Endothelial cell (in vitro differentiated cells): ENCODE measurements around the gene USP2. TPM values are rescaled to one million over a fixed set of nuclear protein-coding genes. Genes with fewer than 3 reads are reported as not detected.
A peak's percentile ranks its signal among the peaks of the same experiment; 100 is the strongest.

Experiments used
- DNase-seq: peaks from one replicate; pipeline ENCODE4 v3.0.0; 2021; ENCODE audit warnings: low spot score
- H3K27ac Mint-ChIP-seq: one replicate; pipeline ENCODE4 v1.8.0; 2021; ENCODE audit warnings: mixed read lengths, inconsistent platforms; ENCODE audit not compliant: unreplicated experiment
- H3K27me3 Mint-ChIP-seq: one replicate; pipeline ENCODE4 v1.8.0; 2021; ENCODE audit warnings: mild to moderate bottlenecking, moderate library complexity, mixed read lengths, inconsistent platforms; ENCODE audit not compliant: unreplicated experiment
- H3K36me3 Mint-ChIP-seq: one replicate; pipeline ENCODE4 v1.8.0; 2021; ENCODE audit warnings: mild to moderate bottlenecking, low read depth, mixed read lengths, inconsistent platforms; ENCODE audit not compliant: unreplicated experiment
- H3K4me1 Mint-ChIP-seq: one replicate; pipeline ENCODE4 v1.8.0; 2021; ENCODE audit warnings: mild to moderate bottlenecking, mixed read lengths, inconsistent platforms; ENCODE audit not compliant: unreplicated experiment
- H3K4me3 Mint-ChIP-seq: one replicate; pipeline ENCODE4 v1.8.0; 2021; ENCODE audit warnings: mild to moderate bottlenecking, mixed read lengths, inconsistent platforms; ENCODE audit not compliant: unreplicated experiment
- H3K9me3 Mint-ChIP-seq: one replicate; pipeline ENCODE4 v1.8.0; 2021; ENCODE audit warnings: mixed read lengths, inconsistent platforms; ENCODE audit not compliant: unreplicated experiment
- total RNA-seq: library from RNA; stranded (reverse); fragmentation: NEBNext Ultra II Directional; extraction: Animal tissue kit (Norgen Biotek cat#: 25700); gene quantifications from one replicate; pipeline ENCODE4 v1.2.1, GENCODE V29; 2021; ENCODE audit not compliant: unreplicated experiment
- TF ChIP-seq, protein P1 (sequence below): fragments of 200-600 bp; sonication (generic); IDR thresholded peaks from one replicate; pipeline ENCODE4 v1.5.0; 2021; ENCODE audit warnings: antibody characterized with exemption; ENCODE audit not compliant: unreplicated experiment

Gene USP2
- total RNA-seq, 1 donor from 2014 or later = 1.5 TPM

DNA sequence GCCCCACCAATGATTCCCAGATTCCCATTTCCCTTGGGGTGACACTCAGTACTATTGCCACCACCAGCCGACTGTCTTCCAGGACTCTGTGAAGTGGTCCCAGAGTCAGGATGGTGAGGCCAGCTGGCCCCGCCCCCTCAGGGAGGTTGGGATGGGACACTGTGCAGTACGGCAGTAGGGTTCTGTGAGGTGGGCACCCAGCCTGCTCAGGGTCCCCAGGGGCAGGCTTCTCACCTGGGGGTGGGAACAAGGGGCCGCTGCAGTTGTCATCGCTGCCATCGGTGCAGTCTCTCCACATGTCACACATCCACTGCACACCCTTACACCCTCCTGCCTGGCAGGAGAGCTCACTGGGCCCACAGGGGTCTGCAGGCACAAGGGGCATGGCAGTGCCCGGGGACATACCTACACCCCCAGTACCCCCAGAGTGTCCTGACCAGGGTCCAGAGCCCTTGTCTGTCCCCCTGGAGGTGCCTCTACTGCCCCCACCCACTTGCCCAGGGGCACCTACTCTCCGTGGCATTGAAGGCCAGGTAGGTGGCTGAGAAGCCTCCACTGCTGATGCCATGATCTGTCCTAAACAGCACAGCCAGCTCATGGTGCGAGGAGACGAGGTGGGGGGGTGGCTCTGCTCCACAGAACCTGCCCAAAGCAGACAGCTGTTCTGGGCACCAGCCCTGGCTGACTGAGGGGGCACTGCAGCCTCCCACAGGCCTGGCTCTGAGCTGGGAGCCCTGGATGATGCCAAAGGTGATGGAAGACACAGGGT lies 38.9 kb downstream of the USP2 start:
- Mint-ChIP-seq H3K27me3 (peaks cover 26% of the 10 kb centered on the region), H3K9me3 (no peaks in the 10 kb centered on the region), H3K36me3 (no peaks in the 10 kb centered on the region), H3K4me1 (peaks cover 27% of the 10 kb centered on the region), H3K4me3 (no peak overlapping the region), H3K27ac (no peak overlapping the region)
- DNase-seq = no peak
- TF ChIP-seq, protein P1, sequence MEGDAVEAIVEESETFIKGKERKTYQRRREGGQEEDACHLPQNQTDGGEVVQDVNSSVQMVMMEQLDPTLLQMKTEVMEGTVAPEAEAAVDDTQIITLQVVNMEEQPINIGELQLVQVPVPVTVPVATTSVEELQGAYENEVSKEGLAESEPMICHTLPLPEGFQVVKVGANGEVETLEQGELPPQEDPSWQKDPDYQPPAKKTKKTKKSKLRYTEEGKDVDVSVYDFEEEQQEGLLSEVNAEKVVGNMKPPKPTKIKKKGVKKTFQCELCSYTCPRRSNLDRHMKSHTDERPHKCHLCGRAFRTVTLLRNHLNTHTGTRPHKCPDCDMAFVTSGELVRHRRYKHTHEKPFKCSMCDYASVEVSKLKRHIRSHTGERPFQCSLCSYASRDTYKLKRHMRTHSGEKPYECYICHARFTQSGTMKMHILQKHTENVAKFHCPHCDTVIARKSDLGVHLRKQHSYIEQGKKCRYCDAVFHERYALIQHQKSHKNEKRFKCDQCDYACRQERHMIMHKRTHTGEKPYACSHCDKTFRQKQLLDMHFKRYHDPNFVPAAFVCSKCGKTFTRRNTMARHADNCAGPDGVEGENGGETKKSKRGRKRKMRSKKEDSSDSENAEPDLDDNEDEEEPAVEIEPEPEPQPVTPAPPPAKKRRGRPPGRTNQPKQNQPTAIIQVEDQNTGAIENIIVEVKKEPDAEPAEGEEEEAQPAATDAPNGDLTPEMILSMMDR = no peak

DNA sequence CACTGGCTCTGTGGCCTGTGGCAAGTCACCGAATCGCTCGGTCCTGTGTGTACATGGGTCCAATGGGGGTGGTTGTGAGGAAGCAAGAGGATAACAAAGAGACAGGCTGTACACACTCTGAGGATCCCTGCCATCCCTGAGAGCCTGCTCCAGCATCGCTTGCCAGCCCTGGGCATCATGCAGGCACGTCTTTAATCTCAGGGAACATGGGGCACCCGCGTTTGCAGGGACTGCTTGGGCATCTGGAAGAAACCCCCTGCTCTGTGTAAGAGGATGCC lies 39.5 kb downstream of the USP2 start:
- Mint-ChIP-seq H3K27ac (peak overlapping the region; percentile 13), H3K36me3 (no peaks in the 10 kb centered on the region), H3K9me3 (no peaks in the 10 kb centered on the region), H3K4me3 (no peak overlapping the region), H3K4me1 (peaks cover 29% of the 10 kb centered on the region), H3K27me3 (peaks cover 26% of the 10 kb centered on the region)
- TF ChIP-seq, protein P1 = no peak
- no peak for DNase-seq

DNA sequence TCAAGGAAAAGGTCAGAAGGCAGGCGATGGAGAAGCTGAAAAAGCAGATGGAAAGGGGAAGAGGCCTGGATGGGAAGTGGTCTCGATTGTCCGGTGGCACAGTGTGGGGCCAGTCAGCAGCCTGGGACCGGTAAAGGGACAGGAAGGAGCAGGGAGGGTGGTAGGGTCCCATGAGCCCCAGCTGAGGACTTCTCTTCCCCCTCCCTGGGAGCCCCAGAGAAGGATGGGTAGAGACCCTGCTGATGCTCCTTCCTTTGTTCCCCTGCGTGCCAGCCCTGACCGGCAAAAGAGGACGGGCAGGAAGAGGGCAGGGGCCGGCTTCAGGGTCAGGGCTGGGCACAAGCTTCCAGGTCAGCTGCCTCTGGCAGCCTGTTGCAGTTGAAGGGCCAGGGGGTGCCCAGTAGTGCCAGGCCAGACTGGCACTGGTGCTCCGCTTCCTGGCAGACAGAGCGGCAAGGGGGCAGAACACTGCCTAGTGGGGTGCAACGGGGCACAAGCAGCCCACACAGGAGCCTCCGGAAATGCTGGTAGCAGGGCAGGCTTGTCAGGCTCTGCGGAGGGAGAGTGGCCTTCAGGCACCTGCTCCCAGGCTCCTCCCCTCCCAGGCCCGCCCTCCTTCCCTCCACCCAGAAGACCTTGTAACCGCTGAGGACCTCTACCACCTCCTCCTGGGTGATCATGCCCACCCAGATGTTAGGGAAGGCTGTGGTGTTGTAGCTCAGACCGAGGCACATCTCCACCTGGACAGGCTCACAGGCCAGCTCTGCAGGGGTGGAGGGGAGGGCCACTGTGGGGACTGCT lies 40.1 kb downstream of the USP2 start:
- Mint-ChIP-seq H3K4me3 (peak overlapping the region; percentile 85), H3K9me3 (no peaks in the 10 kb centered on the region), H3K36me3 (no peaks in the 10 kb centered on the region), H3K27ac (peak overlapping the region; percentile 72), H3K4me1 (peaks cover 33% of the 10 kb centered on the region), H3K27me3 (peaks cover 23% of the 10 kb centered on the region)
- TF ChIP-seq, protein P1 = no peak
- no peak for DNase-seq

DNA sequence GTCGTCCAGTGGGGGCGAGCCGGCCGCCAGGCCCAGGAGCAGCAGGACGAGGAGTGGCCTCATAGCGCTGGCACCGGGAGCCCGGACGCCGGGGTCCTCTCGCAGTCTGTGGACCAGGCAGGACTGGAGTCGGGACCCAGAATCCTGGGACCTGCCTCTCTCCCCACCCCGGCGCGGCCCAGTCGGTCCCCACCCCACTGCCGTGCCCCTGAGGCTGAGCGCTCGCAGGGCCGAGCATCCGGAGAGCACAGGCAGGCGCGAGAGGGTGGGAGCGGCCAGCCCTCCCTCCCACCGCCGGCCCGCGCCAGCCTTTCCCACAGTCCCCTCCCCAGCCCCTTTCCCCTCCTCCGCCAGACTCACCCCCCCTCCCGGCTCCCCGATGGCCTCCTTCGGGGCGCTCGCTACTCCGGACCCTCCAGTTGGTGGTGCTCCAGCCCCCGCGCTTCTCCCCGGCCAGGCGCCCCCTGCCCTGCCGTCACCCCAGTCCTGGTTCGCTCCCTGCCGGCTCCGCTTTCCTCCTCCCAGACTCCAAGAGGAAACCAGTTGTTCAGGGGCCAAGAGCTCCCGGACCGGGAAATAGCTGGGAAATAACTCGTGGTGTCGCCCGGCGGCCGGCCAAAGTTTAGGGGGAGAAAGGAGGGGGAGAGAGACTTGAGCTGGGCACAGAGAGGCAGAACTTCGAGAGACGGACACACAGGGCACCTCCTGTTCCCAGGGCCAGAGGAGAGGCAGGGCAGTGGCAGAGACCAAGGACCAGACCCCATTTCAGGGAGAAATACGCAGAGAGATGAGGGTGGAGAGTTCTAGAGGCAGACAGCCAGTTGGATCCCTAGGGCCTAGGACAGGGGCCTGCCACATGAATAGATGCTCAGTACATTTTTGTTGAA lies 40.9 kb downstream of the USP2 start, which contains the start of gene C1QTNF5:
Gene C1QTNF5, minus strand, starts transcription at position 549 of the 887 bp plus-strand sequence. Its CDS starts 486 bp downstream, at position 63.
- DNase-seq = peak; percentile 60
- Mint-ChIP-seq H3K27ac (peak within 1 kb of the TSS; percentile 72), H3K36me3 (no peaks in the 10 kb centered on the region), H3K9me3 (no peaks in the 10 kb centered on the region), H3K27me3 (peaks cover 23% of the 10 kb centered on the region), H3K4me1 (peaks cover 38% of the 10 kb centered on the region), H3K4me3 (peak within 1 kb of the TSS; percentile 85)
- TF ChIP-seq, protein P1 = no peak
